HAP-1 (cell line): ENCODE data around the gene SLC18A2.

Experiments used
- DNase-seq, 2 experiments: peaks; one replicate each; pipeline ENCODE4 v3.0.0-alpha.2; 2016 to 2020; ENCODE audit warnings: low spot score in 2 of 2
- H3K27me3 ChIP-seq: fragments of 250-450 bp; sonication (Bioruptor Pico); 2 replicates; pipeline ENCODE4 v1.5.1; 2020; ENCODE audit warnings: low read depth, mild to moderate bottlenecking, moderate library complexity
- H3K36me3 ChIP-seq: fragments of 250-450 bp; sonication (Bioruptor Pico); replicated peaks from 2 replicates; pipeline ENCODE4 v1.5.1; 2020; ENCODE audit warnings: mild to moderate bottlenecking
- H3K4me1 ChIP-seq: fragments of 250-450 bp; sonication (Bioruptor Pico); 2 replicates; pipeline ENCODE4 v1.5.1; 2020; ENCODE audit warnings: mild to moderate bottlenecking
- H3K4me3 ChIP-seq: fragments of 250-450 bp; sonication (Bioruptor Pico); 2 replicates; pipeline ENCODE4 v1.5.1; 2020; ENCODE audit warnings: mild to moderate bottlenecking, moderate library complexity
- H3K9me3 ChIP-seq: fragments of 250-450 bp; sonication (Bioruptor Pico); 2 replicates; pipeline ENCODE4 v1.5.1; 2020; ENCODE audit warnings: mild to moderate bottlenecking, moderate library complexity
- in situ Hi-C: fragments of 300-500 bp; cut with MboI; formaldehyde crosslinking; loops from 3 replicates; pipeline ENCODE4 v1.14.3; 2020; ENCODE audit warnings: low sequenced_read_pairs, inconsistent platforms, mixed read lengths

Gene SLC18A2

GRCh38 chr10:117246997-117247671 is 6.2 kb downstream of the SLC18A2 start:
- Histone ChIP-seq H3K9me3 (no peaks in the 10 kb centered on the region), H3K4me1 (no peaks in the 10 kb centered on the region), H3K36me3 (no peaks in the 10 kb centered on the region), H3K4me3 (no peak overlapping the region), H3K27me3 (no peaks in the 10 kb centered on the region)
- in situ Hi-C loops, result no loop called here
- DNase-seq, result no peak

GRCh38 chr10:117248750-117249465 is 8.0 kb downstream of the SLC18A2 start:
- Histone ChIP-seq H3K4me3 (no peak overlapping the region), H3K27me3 (no peaks in the 10 kb centered on the region), H3K36me3 (no peaks in the 10 kb centered on the region), H3K4me1 (no peaks in the 10 kb centered on the region), H3K9me3 (no peaks in the 10 kb centered on the region)
- in situ Hi-C loops, result no loop called here
- DNase-seq, result no peak

GRCh38 chr10:117249493-117250093 is 8.7 kb downstream of the SLC18A2 start:
- no peaks in the 10 kb centered on the region for H3K4me1 ChIP-seq
- in situ Hi-C loops, result no loop called here
- H3K36me3 ChIP-seq, result no peaks in the 10 kb centered on the region
- no peaks in the 10 kb centered on the region for H3K9me3 ChIP-seq
- no peak for DNase-seq
- H3K27me3 ChIP-seq, result no peaks in the 10 kb centered on the region
- no peak overlapping the region for H3K4me3 ChIP-seq

- no peaks in the 10 kb centered on the region for H3K27me3 ChIP-seq
These were observed 9.5 kb downstream of the SLC18A2 start for GRCh38 chr10:117250411-117250810.

GRCh38 chr10:117253908-117254307 is 13.0 kb downstream of the SLC18A2 start:
- Histone ChIP-seq H3K9me3 (no peaks in the 10 kb centered on the region), H3K36me3 (no peaks in the 10 kb centered on the region), H3K27me3 (no peaks in the 10 kb centered on the region), H3K4me3 (no peak overlapping the region), H3K4me1 (no peaks in the 10 kb centered on the region)
- in situ Hi-C loops, result no loop called here
- DNase-seq, result no peak

More at GRCh38 chr10:117250411-117250810, 9.5 kb downstream of the SLC18A2 start:
- no peak overlapping the region for H3K4me3 ChIP-seq
- in situ Hi-C loops, result no loop called here
- no peaks in the 10 kb centered on the region for H3K4me1 ChIP-seq
- no peak for DNase-seq
- H3K36me3 ChIP-seq, result no peaks in the 10 kb centered on the region
- no peaks in the 10 kb centered on the region for H3K9me3 ChIP-seq

- DNase-seq, result no peak
- Histone ChIP-seq H3K36me3 (no peaks in the 10 kb centered on the region), H3K4me1 (no peaks in the 10 kb centered on the region), H3K27me3 (no peaks in the 10 kb centered on the region; the same call in 1 of the 2 replicates), H3K9me3 (no peaks in the 10 kb centered on the region), H3K4me3 (no peak overlapping the region)
- in situ Hi-C loops, result no loop called here
These were observed 13.4 kb downstream of the SLC18A2 start for GRCh38 chr10:117254338-117254737.

GRCh38 chr10:117254774-117255735 is 14.1 kb downstream of the SLC18A2 start:
- no peak for DNase-seq
- no peak overlapping the region for H3K4me3 ChIP-seq
- in situ Hi-C loops, result no loop called here
- H3K36me3 ChIP-seq, result no peaks in the 10 kb centered on the region
- H3K27me3 ChIP-seq, result peaks cover 3% of the 10 kb centered on the region; the same call in 1 of the 2 replicates
- H3K4me1 ChIP-seq, result no peaks in the 10 kb centered on the region
- H3K9me3 ChIP-seq, result no peaks in the 10 kb centered on the region

- no peaks in the 10 kb centered on the region for H3K4me1 ChIP-seq
- no peaks in the 10 kb centered on the region for H3K36me3 ChIP-seq
- in situ Hi-C loops, result no loop called here
- H3K4me3 ChIP-seq, result no peak overlapping the region
- DNase-seq, result no peak
- H3K9me3 ChIP-seq, result no peaks in the 10 kb centered on the region
- H3K27me3 ChIP-seq, result peaks cover 3% of the 10 kb centered on the region; the same call in 1 of the 2 replicates
These were observed 15.0 kb downstream of the SLC18A2 start for GRCh38 chr10:117255835-117256460.

- no peak for DNase-seq
- peaks cover 3% of the 10 kb centered on the region; the same call in 1 of the 2 replicates for H3K27me3 ChIP-seq
- H3K9me3 ChIP-seq, result no peaks in the 10 kb centered on the region
- in situ Hi-C loops, result no loop called here
- no peak overlapping the region for H3K4me3 ChIP-seq
- no peaks in the 10 kb centered on the region for H3K36me3 ChIP-seq
- H3K4me1 ChIP-seq, result no peaks in the 10 kb centered on the region
These were observed 16.0 kb downstream of the SLC18A2 start for GRCh38 chr10:117256910-117257309.

GRCh38 chr10:117257721-117258120 is 16.8 kb downstream of the SLC18A2 start:
- no peak for DNase-seq
- Histone ChIP-seq H3K27me3 (peaks cover 3% of the 10 kb centered on the region; the same call in 1 of the 2 replicates), H3K4me3 (no peak overlapping the region), H3K4me1 (no peaks in the 10 kb centered on the region), H3K9me3 (no peaks in the 10 kb centered on the region), H3K36me3 (no peaks in the 10 kb centered on the region)
- in situ Hi-C loops, result no loop called here

GRCh38 chr10:117259279-117259678 is 18.4 kb downstream of the SLC18A2 start:
- H3K9me3 ChIP-seq, result no peaks in the 10 kb centered on the region
- H3K4me3 ChIP-seq, result no peak overlapping the region
- H3K27me3 ChIP-seq, result peaks cover 3% of the 10 kb centered on the region; the same call in 1 of the 2 replicates
- no peak for DNase-seq
- no peaks in the 10 kb centered on the region for H3K4me1 ChIP-seq
- in situ Hi-C loops, result no loop called here
- no peaks in the 10 kb centered on the region for H3K36me3 ChIP-seq

- Histone ChIP-seq H3K4me3 (no peak overlapping the region), H3K9me3 (no peaks in the 10 kb centered on the region), H3K36me3 (no peaks in the 10 kb centered on the region), H3K27me3 (peaks cover 3% of the 10 kb centered on the region; the same call in 1 of the 2 replicates), H3K4me1 (no peaks in the 10 kb centered on the region)
- in situ Hi-C loops, result no loop called here
- DNase-seq, result no peak
These were observed 19.2 kb downstream of the SLC18A2 start for GRCh38 chr10:117260084-117260483.

GRCh38 chr10:117261501-117261900 is 20.6 kb downstream of the SLC18A2 start:
- Histone ChIP-seq H3K27me3 (peaks cover 3% of the 10 kb centered on the region; the same call in 1 of the 2 replicates), H3K36me3 (no peaks in the 10 kb centered on the region), H3K9me3 (no peaks in the 10 kb centered on the region), H3K4me1 (no peaks in the 10 kb centered on the region), H3K4me3 (no peak overlapping the region)
- in situ Hi-C loops, result no loop called here
- no peak for DNase-seq
